Caco-2 (cell line): Measurements from ENCODE around the gene SARS1. TPM values are rescaled to one million over a fixed set of nuclear protein-coding genes. Genes with fewer than 3 reads are reported as not detected.

ENCODE experiments used
- BruUV-seq: library from RNA; stranded (reverse); fragments of 400-500 nt; replicated peaks from 2 replicates; lab custom pipeline; 2021; lab: Mats Ljungman, UMichigan
- CTCF ChIA-PET: fragments of 300-600 bp; sonication (Branson Sonifier 250); formaldehyde crosslinking; loops from one replicate; lab custom pipeline; 2022; ENCODE audit warnings: antibody characterized with exemption; lab: Charles Lee
- POLR2A ChIA-PET: fragments of 300-600 bp; sonication (Branson Sonifier 250); formaldehyde crosslinking; loops from one replicate; lab custom pipeline; 2022; ENCODE audit warnings: antibody characterized with exemption; lab: Charles Lee
- DNase-seq, 2 experiments: peaks; one replicate each; pipeline versions ENCODE4 v3.0.0 to v3.0.0-alpha.2; 2020 to 2022
- H3K27me3 ChIP-seq: replicated peaks from 2 replicates; pipeline ENCODE4 v1.6.0; 2011; ENCODE audit warnings: low read length; ENCODE audit not compliant: control insufficient read depth, insufficient read depth
- H3K36me3 ChIP-seq: 2 replicates; pipeline ENCODE4 v1.5.1; 2011; ENCODE audit warnings: low read length; ENCODE audit not compliant: control insufficient read depth, insufficient read depth
- H3K4me1 ChIP-seq: fragments of 250-450 bp; sonication (Bioruptor Pico); 2 replicates; pipeline ENCODE4 v1.5.1; 2020; ENCODE audit warnings: mild to moderate bottlenecking
- H3K4me3 ChIP-seq: 2 replicates; pipeline ENCODE4 v1.5.1; 2011; ENCODE audit warnings: low read depth, mild to moderate bottlenecking, control low read depth, low read length
- H3K9me3 ChIP-seq: fragments of 250-450 bp; sonication (Bioruptor Pico); 2 replicates; pipeline ENCODE4 v1.5.1; 2020; ENCODE audit warnings: mild to moderate bottlenecking, moderate library complexity
- H3K27ac Mint-ChIP-seq: one replicate; pipeline ENCODE4 v1.8.0; 2022; ENCODE audit warnings: mixed read lengths; ENCODE audit not compliant: unreplicated experiment
- H3K27me3 Mint-ChIP-seq: one replicate; pipeline ENCODE4 v1.8.0; 2022; ENCODE audit warnings: mixed read lengths; ENCODE audit not compliant: insufficient read depth, unreplicated experiment
- H3K36me3 Mint-ChIP-seq: one replicate; pipeline ENCODE4 v1.8.0; 2022; ENCODE audit warnings: mild to moderate bottlenecking, mixed read lengths; ENCODE audit not compliant: insufficient read depth, unreplicated experiment
- H3K4me1 Mint-ChIP-seq: one replicate; pipeline ENCODE4 v1.8.0; 2022; ENCODE audit warnings: low read depth, mixed read lengths; ENCODE audit not compliant: unreplicated experiment
- H3K4me3 Mint-ChIP-seq: one replicate; pipeline ENCODE4 v1.8.0; 2022; ENCODE audit warnings: mild to moderate bottlenecking, moderate library complexity, mixed read lengths; ENCODE audit not compliant: unreplicated experiment
- H3K9me3 Mint-ChIP-seq: one replicate; pipeline ENCODE4 v1.8.0; 2022; ENCODE audit warnings: mixed read lengths; ENCODE audit not compliant: unreplicated experiment
- intact Hi-C: fragments of 100-400 bp; cut with micrococcal nuclease; formaldehyde crosslinking; loops from one replicate; pipeline ENCODE4 v1.10.0; 2022; ENCODE audit not compliant: unreplicated experiment
- total RNA-seq: library from RNA; stranded (reverse); gene quantifications from 2 replicates; pipeline ENCODE4 v1.2.3, GENCODE V29; 2022
- TF ChIP-seq, protein P1 (sequence below), 2 experiments: fragments of 200-600 bp in 1 of 2; IDR thresholded peaks; 1 replicate in 1 of 2; 2 replicates in 1 of 2; pipeline versions ENCODE4 v1.5.1 to v1.8.0; 2011 to 2022; ENCODE audit warnings: antibody characterized with exemption in 1 of 2, control low read depth in 1 of 2, inconsistent platforms in 1 of 2, low read depth in 1 of 2, low read length in 1 of 2, mild to moderate bottlenecking in 1 of 2, moderate library complexity in 1 of 2; ENCODE audit not compliant: insufficient read depth in 1 of 2, severe bottlenecking in 1 of 2, unreplicated experiment in 1 of 2

SARS1 gene
- total RNA-seq, 1 experiment from 2014 or later: 225 TPM

DNA sequence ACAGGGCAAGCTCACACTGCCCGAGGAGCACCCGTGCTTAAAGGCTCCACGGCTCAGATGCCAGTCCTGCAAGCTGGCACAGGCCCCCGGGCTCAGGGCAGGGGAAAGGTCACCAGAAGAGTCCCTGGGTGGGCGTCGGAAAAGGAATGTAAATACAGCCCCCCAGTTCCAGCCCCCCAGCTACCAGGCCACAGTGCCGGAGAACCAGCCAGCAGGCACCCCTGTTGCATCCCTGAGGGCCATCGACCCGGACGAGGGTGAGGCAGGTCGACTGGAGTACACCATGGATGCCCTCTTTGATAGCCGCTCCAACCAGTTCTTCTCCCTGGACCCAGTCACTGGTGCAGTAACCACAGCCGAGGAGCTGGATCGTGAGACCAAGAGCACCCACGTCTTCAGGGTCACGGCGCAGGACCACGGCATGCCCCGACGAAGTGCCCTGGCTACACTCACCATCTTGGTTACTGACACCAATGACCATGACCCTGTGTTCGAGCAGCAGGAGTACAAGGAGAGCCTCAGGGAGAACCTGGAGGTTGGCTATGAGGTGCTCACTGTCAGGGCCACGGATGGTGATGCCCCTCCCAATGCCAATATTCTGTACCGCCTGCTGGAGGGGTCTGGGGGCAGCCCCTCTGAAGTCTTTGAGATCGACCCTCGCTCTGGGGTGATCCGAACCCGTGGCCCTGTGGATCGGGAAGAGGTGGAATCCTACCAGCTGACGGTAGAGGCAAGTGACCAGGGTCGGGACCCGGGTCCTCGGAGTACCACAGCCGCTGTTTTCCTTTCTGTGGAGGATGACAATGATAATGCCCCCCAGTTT, 36.9 kb downstream of the SARS1 start:
- H3K9me3 Mint-ChIP-seq: no peaks in the 10 kb centered on the region
- Histone ChIP-seq H3K4me3 (peak overlapping the region; percentile 36; the same call in 1 of the 2 replicates), H3K9me3 (no peaks in the 10 kb centered on the region), H3K4me1 (peaks cover 13% of the 10 kb centered on the region), H3K36me3 (no peaks in the 10 kb centered on the region), H3K27me3 (no peaks in the 10 kb centered on the region)
- H3K4me1 Mint-ChIP-seq: peaks cover 7% of the 10 kb centered on the region
- ChIA-PET POLR2A (interaction anchor here (0.5 kb wide), 1 partner anchor 212 kb away, joined by 4 read pairs; no protein-coding TSS in a partner anchor), CTCF (no interaction called here)
- TF ChIP-seq, protein P1, sequence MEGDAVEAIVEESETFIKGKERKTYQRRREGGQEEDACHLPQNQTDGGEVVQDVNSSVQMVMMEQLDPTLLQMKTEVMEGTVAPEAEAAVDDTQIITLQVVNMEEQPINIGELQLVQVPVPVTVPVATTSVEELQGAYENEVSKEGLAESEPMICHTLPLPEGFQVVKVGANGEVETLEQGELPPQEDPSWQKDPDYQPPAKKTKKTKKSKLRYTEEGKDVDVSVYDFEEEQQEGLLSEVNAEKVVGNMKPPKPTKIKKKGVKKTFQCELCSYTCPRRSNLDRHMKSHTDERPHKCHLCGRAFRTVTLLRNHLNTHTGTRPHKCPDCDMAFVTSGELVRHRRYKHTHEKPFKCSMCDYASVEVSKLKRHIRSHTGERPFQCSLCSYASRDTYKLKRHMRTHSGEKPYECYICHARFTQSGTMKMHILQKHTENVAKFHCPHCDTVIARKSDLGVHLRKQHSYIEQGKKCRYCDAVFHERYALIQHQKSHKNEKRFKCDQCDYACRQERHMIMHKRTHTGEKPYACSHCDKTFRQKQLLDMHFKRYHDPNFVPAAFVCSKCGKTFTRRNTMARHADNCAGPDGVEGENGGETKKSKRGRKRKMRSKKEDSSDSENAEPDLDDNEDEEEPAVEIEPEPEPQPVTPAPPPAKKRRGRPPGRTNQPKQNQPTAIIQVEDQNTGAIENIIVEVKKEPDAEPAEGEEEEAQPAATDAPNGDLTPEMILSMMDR (IDR thresholded peaks at IDR 0.05; ENCODE audit: insufficient read depth in 1 of 2, low read depth in 1 of 2, low read length in 1 of 2, severe bottlenecking in 1 of 2, unreplicated experiment in 1 of 2): no peak
- intact Hi-C loops: no loop called here
- DNase-seq: peak in 1 of 2 experiments; percentile 16
- BruUV-seq: no TSS peak
- no peak overlapping the region for H3K27ac Mint-ChIP-seq
- no peaks in the 10 kb centered on the region for H3K27me3 Mint-ChIP-seq
- peak overlapping the region; percentile 46 for H3K4me3 Mint-ChIP-seq
- H3K36me3 Mint-ChIP-seq: peaks cover 5% of the 10 kb centered on the region

DNA sequence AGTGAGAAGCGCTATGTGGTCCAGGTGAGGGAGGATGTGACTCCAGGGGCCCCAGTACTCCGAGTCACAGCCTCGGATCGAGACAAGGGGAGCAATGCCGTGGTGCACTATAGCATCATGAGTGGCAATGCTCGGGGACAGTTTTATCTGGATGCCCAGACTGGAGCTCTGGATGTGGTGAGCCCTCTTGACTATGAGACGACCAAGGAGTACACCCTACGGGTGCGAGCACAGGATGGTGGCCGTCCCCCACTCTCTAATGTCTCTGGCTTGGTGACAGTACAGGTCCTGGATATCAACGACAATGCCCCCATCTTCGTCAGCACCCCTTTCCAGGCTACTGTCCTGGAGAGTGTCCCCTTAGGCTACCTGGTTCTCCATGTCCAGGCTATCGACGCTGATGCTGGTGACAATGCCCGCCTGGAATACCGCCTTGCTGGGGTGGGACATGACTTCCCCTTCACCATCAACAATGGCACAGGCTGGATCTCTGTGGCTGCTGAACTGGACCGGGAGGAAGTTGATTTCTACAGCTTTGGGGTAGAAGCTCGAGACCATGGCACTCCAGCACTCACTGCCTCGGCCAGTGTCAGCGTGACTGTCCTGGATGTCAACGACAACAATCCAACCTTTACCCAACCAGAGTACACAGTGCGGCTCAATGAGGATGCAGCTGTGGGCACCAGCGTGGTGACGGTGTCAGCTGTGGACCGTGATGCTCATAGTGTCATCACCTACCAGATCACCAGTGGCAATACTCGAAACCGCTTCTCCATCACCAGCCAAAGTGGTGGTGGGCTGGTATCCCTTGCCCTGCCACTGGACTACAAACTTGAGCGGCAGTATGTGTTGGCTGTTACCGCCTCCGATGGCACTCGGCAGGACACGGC, 37.8 kb downstream of the SARS1 start:
- intact Hi-C loops: no loop called here
- DNase-seq: no peak
- H3K4me3 ChIP-seq: no peak overlapping the region
- no peaks in the 10 kb centered on the region for H3K27me3 ChIP-seq
- H3K36me3 Mint-ChIP-seq: peaks cover 5% of the 10 kb centered on the region
- H3K27me3 Mint-ChIP-seq: no peaks in the 10 kb centered on the region
- no peaks in the 10 kb centered on the region for H3K36me3 ChIP-seq
- H3K27ac Mint-ChIP-seq: no peak overlapping the region
- TF ChIP-seq, protein P1 (IDR thresholded peaks at IDR 0.05; ENCODE audit: insufficient read depth in 1 of 2, low read depth in 1 of 2, low read length in 1 of 2, severe bottlenecking in 1 of 2, unreplicated experiment in 1 of 2): no peak
- no peaks in the 10 kb centered on the region for H3K9me3 Mint-ChIP-seq
- H3K4me1 Mint-ChIP-seq: peaks cover 7% of the 10 kb centered on the region
- no peak overlapping the region for H3K4me3 Mint-ChIP-seq
- peaks cover 13% of the 10 kb centered on the region for H3K4me1 ChIP-seq
- POLR2A ChIA-PET: no interaction called here
- CTCF ChIA-PET: no interaction called here
- TSS peak; percentile 17 for BruUV-seq
- H3K9me3 ChIP-seq: no peaks in the 10 kb centered on the region

DNA sequence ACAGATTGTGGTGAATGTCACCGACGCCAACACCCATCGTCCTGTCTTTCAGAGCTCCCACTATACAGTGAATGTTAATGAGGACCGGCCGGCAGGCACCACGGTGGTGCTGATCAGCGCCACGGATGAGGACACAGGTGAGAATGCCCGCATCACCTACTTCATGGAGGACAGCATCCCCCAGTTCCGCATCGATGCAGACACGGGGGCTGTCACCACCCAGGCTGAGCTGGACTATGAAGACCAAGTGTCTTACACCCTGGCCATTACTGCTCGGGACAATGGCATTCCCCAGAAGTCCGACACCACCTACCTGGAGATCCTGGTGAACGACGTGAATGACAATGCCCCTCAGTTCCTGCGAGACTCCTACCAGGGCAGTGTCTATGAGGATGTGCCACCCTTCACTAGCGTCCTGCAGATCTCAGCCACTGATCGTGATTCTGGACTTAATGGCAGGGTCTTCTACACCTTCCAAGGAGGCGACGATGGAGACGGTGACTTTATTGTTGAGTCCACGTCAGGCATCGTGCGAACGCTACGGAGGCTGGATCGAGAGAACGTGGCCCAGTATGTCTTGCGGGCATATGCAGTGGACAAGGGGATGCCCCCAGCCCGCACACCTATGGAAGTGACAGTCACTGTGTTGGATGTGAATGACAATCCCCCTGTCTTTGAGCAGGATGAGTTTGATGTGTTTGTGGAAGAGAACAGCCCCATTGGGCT, 38.6 kb downstream of the SARS1 start:
- Mint-ChIP-seq H3K27ac (no peak overlapping the region), H3K4me1 (peaks cover 7% of the 10 kb centered on the region), H3K36me3 (peaks cover 5% of the 10 kb centered on the region), H3K27me3 (no peaks in the 10 kb centered on the region), H3K9me3 (no peaks in the 10 kb centered on the region), H3K4me3 (no peak overlapping the region)
- intact Hi-C loops: no loop called here
- TF ChIP-seq, protein P1 (IDR thresholded peaks at IDR 0.05; ENCODE audit: insufficient read depth in 1 of 2, low read depth in 1 of 2, low read length in 1 of 2, severe bottlenecking in 1 of 2, unreplicated experiment in 1 of 2): no peak
- Histone ChIP-seq H3K36me3 (no peaks in the 10 kb centered on the region), H3K4me3 (no peak overlapping the region), H3K4me1 (peaks cover 13% of the 10 kb centered on the region), H3K27me3 (no peaks in the 10 kb centered on the region), H3K9me3 (no peaks in the 10 kb centered on the region)
- ChIA-PET POLR2A (no interaction called here), CTCF (no interaction called here)
- no peak for DNase-seq
- no TSS peak for BruUV-seq
